Measurements from ENCODE around the gene MIOX. TPM values are rescaled to one million over a fixed set of nuclear protein-coding genes. Genes with fewer than 3 reads are reported as not detected.
"Not testable (repeated sequence)": the region's sequence is repeated elsewhere in the genome, so short reads cannot be mapped to it uniquely, and the experiment has no call there.

Gene MIOX
- polyA plus RNA-seq, 1 donor from 2014 or later: not detected

DNA sequence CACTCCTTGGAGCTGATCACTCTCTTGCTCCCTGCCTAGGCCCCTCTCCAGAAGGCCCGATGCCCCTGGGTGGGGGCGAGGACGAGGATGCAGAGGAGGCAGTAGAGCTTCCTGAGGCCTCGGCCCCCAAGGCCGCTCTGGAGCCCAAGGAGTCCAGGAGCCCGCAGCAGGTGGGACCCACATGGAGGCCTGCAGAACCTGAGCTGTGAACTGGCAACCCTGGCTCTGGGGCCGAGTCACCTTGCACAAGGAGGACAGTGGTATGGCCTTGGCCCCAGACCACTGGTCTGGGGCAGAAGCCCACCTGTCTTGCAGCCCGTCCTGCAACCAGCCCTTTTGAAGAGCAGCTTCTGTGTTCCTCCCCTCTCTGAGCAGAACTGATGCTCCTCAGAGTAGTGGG is 32.5 kb downstream of the MIOX start:
- Histone ChIP-seq H3F3A (ENCODE audit: insufficient read depth, low read length, poor library complexity, severe bottlenecking) (no peaks in the 10 kb centered on the region), H3K36me3 (ENCODE audit: insufficient read depth, low read length) (no peaks in the 10 kb centered on the region), H3K9me3 (ENCODE audit: low read length) (no peaks in the 10 kb centered on the region), H3K4me3 (ENCODE audit: low read length) (no peak overlapping the region), H3K4me2 (ENCODE audit: low read length) (no peak overlapping the region), H4K20me1 (ENCODE audit: insufficient read depth) (no peaks in the 10 kb centered on the region), H3K27me3 (ENCODE audit: insufficient read depth, low read depth, low read length) (no peaks in the 10 kb centered on the region), H2AFZ (ENCODE audit: low read depth, low read length) (no peak overlapping the region), H3K9ac (ENCODE audit: low read length) (no peak overlapping the region), H3K9me2 (ENCODE audit: insufficient read depth, low read length) (no peaks in the 10 kb centered on the region), H3K27ac (ENCODE audit: low read length) (no peak overlapping the region), H3K79me2 (replicated peaks; ENCODE audit: insufficient read depth, low read length) (no peaks in the 10 kb centered on the region)
- no peak for TF ChIP-seq MXI1 (conservative IDR thresholded peaks at IDR 0.05; ENCODE audit: poor library complexity, severe bottlenecking)
- TF ChIP-seq TAF1 (IDR thresholded peaks at IDR 0.05; ENCODE audit: low read depth): no peak
- TF ChIP-seq EZH2 (IDR thresholded peaks at IDR 0.05; ENCODE audit: borderline replicate concordance, insufficient read depth, low read length, poor library complexity, severe bottlenecking): no peak
- TF ChIP-seq, protein P1, sequence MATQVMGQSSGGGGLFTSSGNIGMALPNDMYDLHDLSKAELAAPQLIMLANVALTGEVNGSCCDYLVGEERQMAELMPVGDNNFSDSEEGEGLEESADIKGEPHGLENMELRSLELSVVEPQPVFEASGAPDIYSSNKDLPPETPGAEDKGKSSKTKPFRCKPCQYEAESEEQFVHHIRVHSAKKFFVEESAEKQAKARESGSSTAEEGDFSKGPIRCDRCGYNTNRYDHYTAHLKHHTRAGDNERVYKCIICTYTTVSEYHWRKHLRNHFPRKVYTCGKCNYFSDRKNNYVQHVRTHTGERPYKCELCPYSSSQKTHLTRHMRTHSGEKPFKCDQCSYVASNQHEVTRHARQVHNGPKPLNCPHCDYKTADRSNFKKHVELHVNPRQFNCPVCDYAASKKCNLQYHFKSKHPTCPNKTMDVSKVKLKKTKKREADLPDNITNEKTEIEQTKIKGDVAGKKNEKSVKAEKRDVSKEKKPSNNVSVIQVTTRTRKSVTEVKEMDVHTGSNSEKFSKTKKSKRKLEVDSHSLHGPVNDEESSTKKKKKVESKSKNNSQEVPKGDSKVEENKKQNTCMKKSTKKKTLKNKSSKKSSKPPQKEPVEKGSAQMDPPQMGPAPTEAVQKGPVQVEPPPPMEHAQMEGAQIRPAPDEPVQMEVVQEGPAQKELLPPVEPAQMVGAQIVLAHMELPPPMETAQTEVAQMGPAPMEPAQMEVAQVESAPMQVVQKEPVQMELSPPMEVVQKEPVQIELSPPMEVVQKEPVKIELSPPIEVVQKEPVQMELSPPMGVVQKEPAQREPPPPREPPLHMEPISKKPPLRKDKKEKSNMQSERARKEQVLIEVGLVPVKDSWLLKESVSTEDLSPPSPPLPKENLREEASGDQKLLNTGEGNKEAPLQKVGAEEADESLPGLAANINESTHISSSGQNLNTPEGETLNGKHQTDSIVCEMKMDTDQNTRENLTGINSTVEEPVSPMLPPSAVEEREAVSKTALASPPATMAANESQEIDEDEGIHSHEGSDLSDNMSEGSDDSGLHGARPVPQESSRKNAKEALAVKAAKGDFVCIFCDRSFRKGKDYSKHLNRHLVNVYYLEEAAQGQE (IDR thresholded peaks at IDR 0.05; ENCODE audit: borderline replicate concordance): no peak
- TF ChIP-seq EP300 (conservative IDR thresholded peaks at IDR 0.05; ENCODE audit: poor library complexity, severe bottlenecking): no peak
- TF ChIP-seq POLR2AphosphoS5 (IDR thresholded peaks at IDR 0.05): no peak
- no peak for TF ChIP-seq SMC3 (conservative IDR thresholded peaks at IDR 0.05; ENCODE audit: poor library complexity)
- TF ChIP-seq RAD21 (conservative IDR thresholded peaks at IDR 0.05): no peak
- TF ChIP-seq, protein P2, sequence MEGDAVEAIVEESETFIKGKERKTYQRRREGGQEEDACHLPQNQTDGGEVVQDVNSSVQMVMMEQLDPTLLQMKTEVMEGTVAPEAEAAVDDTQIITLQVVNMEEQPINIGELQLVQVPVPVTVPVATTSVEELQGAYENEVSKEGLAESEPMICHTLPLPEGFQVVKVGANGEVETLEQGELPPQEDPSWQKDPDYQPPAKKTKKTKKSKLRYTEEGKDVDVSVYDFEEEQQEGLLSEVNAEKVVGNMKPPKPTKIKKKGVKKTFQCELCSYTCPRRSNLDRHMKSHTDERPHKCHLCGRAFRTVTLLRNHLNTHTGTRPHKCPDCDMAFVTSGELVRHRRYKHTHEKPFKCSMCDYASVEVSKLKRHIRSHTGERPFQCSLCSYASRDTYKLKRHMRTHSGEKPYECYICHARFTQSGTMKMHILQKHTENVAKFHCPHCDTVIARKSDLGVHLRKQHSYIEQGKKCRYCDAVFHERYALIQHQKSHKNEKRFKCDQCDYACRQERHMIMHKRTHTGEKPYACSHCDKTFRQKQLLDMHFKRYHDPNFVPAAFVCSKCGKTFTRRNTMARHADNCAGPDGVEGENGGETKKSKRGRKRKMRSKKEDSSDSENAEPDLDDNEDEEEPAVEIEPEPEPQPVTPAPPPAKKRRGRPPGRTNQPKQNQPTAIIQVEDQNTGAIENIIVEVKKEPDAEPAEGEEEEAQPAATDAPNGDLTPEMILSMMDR (IDR thresholded peaks at IDR 0.05; ENCODE audit: poor library complexity, severe bottlenecking): no peak

DNA sequence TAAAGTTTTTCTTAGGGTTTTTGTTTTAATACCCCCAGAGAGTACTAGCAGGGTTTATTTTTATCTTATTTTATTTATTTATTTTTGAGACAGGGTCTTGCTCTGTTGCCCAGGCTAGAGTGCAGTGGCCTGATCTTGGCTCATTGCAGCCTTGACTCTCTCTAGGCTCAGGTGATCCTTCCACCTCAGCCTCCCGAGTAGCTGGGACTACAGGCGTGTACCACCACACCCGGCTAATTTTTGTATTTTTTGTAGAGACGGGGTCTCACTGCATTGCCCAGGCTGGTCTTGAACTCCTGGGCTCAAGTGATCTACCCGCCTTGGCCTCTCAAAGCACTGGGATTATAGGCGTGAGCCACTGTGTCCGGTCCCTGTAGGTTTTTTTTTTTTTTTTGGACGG is 33.5 kb downstream of the MIOX start:
- H3K27ac ChIP-seq (ENCODE audit: low read length); H3F3A ChIP-seq (ENCODE audit: insufficient read depth, low read length, poor library complexity, severe bottlenecking); H3K27me3 ChIP-seq (ENCODE audit: insufficient read depth, low read depth, low read length); H3K36me3 ChIP-seq (ENCODE audit: insufficient read depth, low read length); H3K9me2 ChIP-seq (ENCODE audit: insufficient read depth, low read length); H3K4me3 ChIP-seq (ENCODE audit: low read length); H2AFZ ChIP-seq (ENCODE audit: low read depth, low read length); H4K20me1 ChIP-seq (ENCODE audit: insufficient read depth); H3K9ac ChIP-seq (ENCODE audit: low read length); H3K4me2 ChIP-seq (ENCODE audit: low read length); H3K79me2 ChIP-seq (replicated peaks; ENCODE audit: insufficient read depth, low read length); H3K9me3 ChIP-seq (ENCODE audit: low read length): not testable (repeated sequence)

DNA sequence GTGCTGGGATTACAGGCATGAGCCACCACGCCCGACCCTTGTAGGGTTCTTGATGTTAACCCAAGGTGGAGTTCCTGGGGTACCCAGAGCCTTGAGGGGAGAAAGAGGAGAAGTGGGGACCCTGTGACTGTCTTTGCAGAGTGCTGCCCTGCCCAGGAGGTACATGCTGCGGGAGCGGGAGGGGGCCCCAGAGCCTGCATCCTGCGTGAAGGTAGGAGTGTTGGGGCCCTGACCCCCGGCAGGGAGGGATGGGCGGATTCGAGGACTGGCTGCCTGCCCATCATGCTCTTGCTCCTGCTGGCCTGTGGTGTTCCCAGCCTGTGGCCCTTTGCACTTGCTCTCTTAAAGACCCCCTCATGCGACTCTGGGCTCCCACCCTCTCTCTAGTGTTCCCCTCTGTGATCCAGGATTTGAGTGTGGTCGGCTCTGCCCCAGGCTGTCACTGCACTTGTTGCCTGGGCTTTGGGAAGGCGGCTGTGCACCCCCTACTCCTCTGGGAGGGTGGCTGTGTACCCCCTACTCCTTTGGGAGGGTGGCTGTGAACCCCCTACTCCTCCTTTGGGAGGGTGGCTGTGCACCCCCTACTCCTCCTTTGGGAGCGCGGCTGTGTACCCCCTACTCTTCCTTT is 34.3 kb downstream of the MIOX start:
- Histone ChIP-seq H3K27ac (ENCODE audit: low read length) (no peak overlapping the region), H3K9me3 (ENCODE audit: low read length) (no peaks in the 10 kb centered on the region), H3K9me2 (ENCODE audit: insufficient read depth, low read length) (no peaks in the 10 kb centered on the region), H3F3A (ENCODE audit: insufficient read depth, low read length, poor library complexity, severe bottlenecking) (no peaks in the 10 kb centered on the region), H2AFZ (ENCODE audit: low read depth, low read length) (no peak overlapping the region), H3K36me3 (ENCODE audit: insufficient read depth, low read length) (no peaks in the 10 kb centered on the region), H3K4me2 (ENCODE audit: low read length) (no peak overlapping the region), H3K27me3 (ENCODE audit: insufficient read depth, low read depth, low read length) (no peaks in the 10 kb centered on the region), H3K79me2 (replicated peaks; ENCODE audit: insufficient read depth, low read length) (no peaks in the 10 kb centered on the region), H4K20me1 (ENCODE audit: insufficient read depth) (no peaks in the 10 kb centered on the region), H3K9ac (ENCODE audit: low read length) (no peak overlapping the region), H3K4me3 (ENCODE audit: low read length) (no peak overlapping the region)
- TF ChIP-seq, protein P2 (IDR thresholded peaks at IDR 0.05; ENCODE audit: poor library complexity, severe bottlenecking): no peak
- no peak for TF ChIP-seq SMC3 (conservative IDR thresholded peaks at IDR 0.05; ENCODE audit: poor library complexity)
- TF ChIP-seq, protein P1 (IDR thresholded peaks at IDR 0.05; ENCODE audit: borderline replicate concordance): no peak
- TF ChIP-seq POLR2AphosphoS5 (IDR thresholded peaks at IDR 0.05): no peak
- TF ChIP-seq EZH2 (IDR thresholded peaks at IDR 0.05; ENCODE audit: borderline replicate concordance, insufficient read depth, low read length, poor library complexity, severe bottlenecking): no peak
- TF ChIP-seq RAD21 (conservative IDR thresholded peaks at IDR 0.05): no peak
- TF ChIP-seq EP300 (conservative IDR thresholded peaks at IDR 0.05; ENCODE audit: poor library complexity, severe bottlenecking): no peak
- no peak for TF ChIP-seq TAF1 (IDR thresholded peaks at IDR 0.05; ENCODE audit: low read depth)
- TF ChIP-seq MXI1 (conservative IDR thresholded peaks at IDR 0.05; ENCODE audit: poor library complexity, severe bottlenecking): no peak
